Glomerular endothelial cell (primary cell): ENCODE results near the gene FGF5. TPM values are rescaled to one million over a fixed set of nuclear protein-coding genes. Genes with fewer than 3 reads are reported as not detected.
"Not testable (repeated sequence)": the region's sequence is repeated elsewhere in the genome, so short reads cannot be mapped to it uniquely, and the experiment has no call there.

Experiments used
- DNase-seq: peaks from one replicate; pipeline ENCODE4 v3.0.0-alpha.2; 2011; ENCODE audit warnings: low read depth, low spot score; ENCODE audit errors: extremely low read depth
- total RNA-seq: library from RNA; depleted of rRNA; stranded (reverse); fragments of >200 nt; gene quantifications from 2 replicates; pipeline ENCODE4 v1.2.3, GENCODE V29; 2015

The FGF5 gene, protein sequence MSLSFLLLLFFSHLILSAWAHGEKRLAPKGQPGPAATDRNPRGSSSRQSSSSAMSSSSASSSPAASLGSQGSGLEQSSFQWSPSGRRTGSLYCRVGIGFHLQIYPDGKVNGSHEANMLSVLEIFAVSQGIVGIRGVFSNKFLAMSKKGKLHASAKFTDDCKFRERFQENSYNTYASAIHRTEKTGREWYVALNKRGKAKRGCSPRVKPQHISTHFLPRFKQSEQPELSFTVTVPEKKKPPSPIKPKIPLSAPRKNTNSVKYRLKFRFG
- total RNA-seq, result 1.9 and 4.3 TPM in 2 replicates

DNA sequence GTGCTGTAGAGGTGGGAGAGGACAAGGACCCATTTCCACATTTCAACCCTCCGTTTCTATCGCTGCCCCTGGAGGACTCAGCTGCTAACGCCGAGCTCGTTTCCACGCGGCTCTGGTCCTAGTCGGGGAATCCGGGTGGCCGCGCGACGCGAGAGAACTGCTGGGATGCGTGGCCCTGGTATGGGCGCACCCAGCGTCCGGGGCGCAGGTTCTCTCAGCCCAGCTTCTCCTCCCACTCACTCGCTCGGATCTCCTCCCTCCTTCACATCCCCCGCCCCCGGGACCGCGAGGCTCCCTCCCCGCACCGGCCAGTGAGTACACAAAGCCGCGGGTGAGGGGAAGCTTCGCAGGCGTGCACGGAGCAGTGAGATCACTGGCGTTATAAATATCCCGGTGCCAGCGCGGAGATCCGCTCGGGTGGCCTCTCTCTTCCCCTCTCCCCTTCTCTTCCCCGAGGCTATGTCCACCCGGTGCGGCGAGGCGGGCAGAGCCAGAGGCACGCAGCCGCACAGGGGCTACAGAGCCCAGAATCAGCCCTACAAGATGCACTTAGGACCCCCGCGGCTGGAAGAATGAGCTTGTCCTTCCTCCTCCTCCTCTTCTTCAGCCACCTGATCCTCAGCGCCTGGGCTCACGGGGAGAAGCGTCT, at the start of gene FGF5:
Gene FGF5 (plus strand): TSS at position 412 of the 649 bp plus-strand sequence. CDS start 161 bp downstream, at position 573.
- no peak for DNase-seq

DNA sequence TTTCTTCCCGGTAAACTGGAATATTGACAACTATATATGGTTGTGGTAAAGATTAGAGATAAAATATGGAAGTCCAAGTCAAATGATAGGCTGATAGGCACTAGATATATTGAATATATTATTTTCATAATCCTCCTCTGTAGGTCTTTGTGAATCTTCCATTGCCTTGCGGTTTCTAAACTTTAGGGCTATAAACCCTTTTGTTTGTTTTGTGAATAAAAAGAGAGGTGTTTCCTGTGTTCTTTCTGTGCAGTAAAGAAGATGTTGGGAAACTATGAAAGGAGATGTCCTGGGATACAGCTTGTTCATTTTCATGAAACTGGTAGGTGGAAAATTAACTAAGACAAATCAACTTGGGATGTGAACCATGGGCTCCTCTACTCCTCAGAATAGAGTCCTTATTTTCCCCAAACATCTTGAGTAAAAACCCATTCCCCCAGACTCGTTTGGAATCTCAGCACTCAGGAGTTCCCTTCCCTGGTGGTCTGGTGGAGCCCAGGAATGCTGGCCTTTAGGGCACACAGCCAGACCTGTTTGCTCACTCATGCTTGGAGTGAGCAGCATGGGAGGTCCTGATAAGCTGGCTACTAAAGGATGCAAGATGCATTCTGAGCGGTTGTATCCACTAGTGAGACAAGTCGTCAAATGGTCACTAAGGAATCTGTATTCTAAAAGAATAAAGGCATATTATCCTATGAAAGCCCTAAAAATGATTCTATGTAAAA, 47.0 kb upstream of the FGF5 start:
- DNase-seq, result no peak

DNA sequence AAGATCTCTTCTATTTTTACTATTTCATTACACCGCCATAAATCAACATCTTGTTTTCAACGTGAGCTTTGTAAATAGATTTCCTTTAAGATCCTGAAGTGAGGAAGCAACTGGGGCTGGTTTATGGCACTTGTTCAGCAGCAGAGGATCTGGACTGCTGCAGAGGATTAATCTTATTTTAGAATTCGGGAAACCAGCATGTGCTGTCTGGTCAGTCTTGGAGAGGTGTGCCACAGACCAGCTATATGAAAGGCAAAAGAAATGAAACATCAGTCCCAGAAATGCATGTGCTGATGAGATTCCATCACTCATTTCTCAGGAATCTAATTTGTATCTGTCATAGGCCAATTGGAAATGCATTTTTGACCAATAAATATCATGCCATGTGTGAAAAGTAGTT, 45.8 kb upstream of the FGF5 start:
- DNase-seq, result no peak

DNA sequence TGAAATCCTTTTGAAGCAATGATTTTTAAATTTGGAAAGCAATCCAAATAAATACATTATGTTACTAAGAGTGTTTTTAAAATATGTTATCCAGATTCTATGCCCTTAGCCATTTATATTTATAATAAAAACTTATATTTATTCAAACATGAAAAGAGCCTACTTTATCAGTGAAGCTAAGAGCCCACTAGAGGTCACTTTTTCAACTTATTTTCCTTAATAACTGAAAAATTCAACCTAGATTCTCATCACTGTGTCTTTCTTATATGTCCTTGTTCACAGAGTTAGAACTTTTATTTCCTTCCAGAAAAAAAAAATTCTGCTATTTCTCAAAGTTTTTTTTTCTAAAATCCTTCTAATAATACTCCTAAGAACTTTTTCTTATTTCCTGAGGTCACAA, 45.3 kb upstream of the FGF5 start:
- no peak for DNase-seq

DNA sequence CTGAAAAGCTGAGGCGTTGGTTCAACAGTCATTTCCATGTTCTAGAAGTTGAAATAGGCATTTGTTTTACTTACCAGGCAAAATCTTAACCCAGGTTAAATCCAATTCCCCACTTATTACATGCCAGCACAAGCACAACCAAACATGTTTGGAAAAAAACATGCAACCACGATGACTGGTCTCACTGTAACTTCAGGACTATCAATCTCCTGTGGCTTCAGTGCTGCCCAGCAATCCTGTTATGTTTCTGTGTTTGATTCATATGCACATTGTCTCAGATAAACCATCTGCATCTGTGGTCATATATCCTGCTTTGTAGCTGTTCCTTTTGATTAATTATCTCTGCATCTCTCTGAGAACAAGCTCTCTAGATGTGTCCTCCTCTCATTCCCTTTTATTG, 40.9 kb upstream of the FGF5 start:
- DNase-seq, result no peak

DNA sequence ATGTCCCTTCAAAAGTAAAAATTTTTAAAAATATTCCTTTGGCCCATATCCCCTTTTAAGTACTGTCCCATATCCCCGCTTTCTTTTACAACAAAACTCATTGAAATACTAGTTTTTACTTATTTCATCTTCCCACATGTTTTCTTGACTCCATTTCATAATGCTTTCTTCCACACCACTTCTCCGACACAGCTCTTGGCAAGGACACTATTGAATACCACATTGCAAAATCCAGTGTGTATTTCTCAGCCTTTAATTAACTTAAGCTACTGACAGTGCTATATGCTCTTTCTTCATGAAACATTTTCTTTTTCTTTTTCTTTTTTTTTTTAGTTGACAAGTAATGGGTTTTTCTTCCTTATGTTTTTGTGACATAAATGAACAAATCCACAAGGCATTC, 40.4 kb upstream of the FGF5 start:
- no peak for DNase-seq

DNA sequence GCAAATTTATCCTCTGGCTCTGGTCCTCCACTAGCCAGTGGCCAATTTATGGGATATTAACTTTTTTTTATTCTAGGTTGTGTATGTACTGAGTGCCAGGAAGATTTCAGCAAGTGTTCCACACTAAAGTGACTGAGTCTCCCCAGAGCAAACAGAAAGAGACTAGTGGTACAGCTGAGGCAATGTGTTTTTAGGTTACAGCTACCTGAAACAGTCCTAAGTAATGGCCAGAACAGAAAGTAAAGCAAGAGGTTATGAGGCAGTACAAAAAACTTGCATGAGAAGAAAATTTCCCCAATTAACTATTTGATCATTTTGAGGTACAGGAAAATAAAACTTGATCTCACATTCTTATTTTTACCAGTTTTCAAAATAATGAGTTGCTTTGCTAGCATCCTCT, 38.0 kb upstream of the FGF5 start:
- no peak for DNase-seq

DNA sequence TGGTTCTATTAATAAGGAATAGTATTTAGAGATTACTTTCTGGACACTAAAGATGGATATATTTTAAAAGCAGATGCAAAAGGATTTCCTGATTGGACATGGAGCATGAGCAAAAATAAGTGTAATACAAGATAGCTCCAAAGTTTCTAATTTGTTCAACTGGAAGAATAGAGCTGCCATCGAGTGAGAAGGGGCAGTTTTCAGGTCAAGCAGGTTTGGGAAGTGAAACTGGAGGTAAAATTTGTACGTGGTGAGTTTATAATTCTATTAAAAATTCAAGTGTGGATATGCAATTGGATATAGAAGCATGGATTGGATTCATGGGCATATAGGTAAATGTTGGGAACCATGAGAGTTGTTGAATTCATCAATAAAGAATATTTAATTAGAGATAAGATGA, 37.3 kb upstream of the FGF5 start:
- DNase-seq, result no peak

DNA sequence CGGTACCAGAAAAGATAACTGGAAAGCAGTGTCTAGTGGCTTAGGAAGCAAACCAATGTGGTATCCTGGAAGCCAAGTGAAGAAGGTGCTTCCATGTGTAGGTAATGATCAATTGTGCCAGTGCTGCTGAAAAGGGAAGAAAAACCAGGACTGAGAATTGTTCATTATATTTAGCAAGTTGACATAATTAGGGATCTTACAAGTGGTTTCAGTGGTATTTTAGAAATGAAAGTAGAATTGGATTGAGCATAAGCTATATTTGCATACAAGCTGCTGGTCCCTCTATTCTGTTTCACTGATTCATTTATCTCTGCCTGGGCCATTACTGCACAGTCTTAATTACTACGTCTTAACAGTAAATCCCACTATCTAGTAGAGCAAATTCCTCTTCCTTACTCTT, 36.9 kb upstream of the FGF5 start:
- DNase-seq, result no peak

DNA sequence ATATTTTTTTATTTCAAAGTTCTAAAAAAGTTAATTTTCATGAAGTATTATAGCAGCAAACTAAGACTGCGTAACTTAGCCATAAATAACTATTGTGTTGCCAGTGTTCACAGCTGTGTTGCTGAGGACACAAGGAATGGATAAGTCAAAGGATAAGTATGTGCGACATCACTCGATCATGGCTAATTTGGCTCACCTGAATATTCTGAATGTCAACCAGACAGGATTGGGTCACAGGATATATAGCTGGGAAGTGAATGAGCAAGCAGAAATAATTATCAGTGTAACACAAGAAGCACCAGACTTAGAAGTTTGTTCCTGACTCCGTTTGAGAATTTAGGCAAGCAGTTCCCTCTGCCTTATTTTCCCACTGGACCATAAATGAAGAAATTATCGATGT, 35.3 kb upstream of the FGF5 start:
- DNase-seq, result no peak

DNA sequence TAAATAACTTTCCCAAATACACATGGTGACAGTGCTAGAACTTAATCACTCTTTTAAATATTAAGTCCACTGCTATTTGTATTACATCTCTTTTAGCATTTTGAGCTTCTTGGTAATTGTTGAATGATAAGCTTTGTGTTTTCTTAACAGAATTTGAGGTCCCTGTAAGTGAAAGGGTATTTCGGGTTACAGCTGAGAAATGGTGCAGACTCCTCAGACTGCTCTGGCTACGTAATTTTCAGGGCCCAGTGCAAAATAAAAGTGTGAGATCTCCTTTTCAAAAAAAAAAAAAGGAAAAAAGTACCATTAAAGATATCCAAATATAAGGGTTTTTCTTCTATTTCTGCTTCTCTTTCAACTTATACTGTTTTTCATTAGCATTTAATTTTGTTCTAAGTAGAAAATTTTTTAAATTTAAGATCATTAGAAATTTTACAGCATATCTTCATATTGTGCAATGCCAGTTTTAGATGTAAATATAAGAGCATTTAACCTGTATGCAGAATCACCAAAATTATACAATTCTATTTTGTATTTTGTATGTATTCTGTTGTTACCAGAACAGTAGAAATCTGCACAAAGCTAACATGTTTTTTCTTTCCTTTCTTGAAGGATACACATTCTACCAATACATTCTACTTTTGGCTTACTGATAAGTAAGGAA, 33.6 kb upstream of the FGF5 start:
- no peak for DNase-seq

DNA sequence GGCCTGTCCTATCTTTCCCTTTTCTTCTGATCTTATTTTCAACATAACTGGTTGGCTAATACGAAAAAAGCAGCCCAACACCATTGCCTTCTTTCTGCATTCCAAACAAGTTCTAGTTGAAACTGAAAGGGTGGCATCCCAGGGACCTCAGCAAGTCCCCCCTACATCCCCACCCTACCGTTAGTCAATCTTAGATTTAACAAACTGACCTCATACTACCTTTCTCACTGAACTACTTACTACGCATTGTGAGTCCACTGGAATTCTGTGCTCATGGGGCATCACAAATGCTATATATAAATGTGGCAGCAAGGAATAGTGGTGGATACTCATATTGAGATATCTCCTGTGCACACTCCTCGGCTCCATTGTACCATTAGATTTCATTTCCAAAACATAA, 33.1 kb upstream of the FGF5 start:
- DNase-seq, result no peak

DNA sequence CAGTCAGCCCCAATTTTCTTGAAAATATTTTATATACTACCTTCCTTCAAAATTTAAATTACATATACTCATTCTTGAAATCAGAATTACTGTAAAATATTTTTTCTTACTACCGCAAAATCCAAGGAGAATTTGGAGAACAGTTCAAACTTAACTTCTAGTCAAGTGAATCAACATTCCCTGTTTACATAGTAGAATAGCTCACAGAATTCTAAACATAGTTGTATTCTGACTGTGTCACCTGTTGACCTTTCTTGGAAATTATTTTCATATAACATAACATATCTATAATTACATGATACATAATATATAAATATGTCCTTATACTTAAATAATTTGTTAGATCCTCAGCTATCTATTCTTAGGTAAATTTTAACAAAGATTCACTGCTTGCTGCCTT, 31.0 kb upstream of the FGF5 start:
- no peak for DNase-seq

DNA sequence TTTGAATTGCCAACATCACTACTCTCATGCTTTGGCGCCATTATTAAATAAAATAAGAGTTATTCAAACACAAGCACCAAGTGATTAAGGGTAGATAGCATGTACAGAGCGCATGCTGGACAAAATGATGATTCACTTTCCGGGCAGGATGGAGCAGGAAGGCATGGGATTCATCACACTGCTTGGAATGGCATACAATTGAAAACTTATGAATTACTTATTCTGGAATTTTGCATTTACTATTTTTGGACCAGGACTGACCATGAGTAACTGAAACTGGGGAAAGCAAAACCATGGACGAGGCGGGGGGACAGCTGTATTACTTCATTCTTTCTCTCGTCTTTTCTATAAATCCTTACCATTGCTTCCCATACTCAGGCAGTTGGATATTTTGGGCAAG, 28.5 kb upstream of the FGF5 start:
- peak; percentile 80 for DNase-seq

DNA sequence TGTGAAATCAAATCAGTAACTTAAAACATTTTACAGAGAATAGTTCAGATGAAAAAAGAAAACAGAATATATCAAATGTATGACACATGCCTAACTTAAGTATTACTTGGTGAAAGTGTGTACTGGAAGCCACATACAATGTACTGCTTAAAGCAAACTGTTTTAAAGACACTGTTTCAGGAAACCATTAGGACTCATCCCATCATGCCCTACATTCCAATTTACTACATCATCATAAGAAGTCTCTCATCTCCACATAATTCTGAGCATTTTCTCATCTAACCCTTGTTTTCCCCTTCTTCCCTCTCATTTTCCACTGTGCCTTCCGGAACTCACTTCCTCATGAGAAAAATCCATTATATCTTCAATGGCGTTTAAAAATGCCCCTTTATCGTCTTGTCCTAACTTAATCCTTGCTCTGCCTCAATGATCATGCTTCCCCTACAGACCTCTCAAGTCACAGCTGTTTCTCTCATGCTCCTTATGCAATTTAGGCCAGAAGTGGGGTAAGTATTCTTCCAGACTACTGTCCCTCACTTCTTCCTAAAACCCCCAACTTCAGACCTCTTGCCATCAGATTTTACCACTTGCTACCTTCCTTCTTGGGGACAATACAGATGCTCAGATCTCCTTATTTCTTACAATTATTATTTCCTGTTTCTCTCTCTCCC, 26.8 kb upstream of the FGF5 start:
- DNase-seq, result no peak

DNA sequence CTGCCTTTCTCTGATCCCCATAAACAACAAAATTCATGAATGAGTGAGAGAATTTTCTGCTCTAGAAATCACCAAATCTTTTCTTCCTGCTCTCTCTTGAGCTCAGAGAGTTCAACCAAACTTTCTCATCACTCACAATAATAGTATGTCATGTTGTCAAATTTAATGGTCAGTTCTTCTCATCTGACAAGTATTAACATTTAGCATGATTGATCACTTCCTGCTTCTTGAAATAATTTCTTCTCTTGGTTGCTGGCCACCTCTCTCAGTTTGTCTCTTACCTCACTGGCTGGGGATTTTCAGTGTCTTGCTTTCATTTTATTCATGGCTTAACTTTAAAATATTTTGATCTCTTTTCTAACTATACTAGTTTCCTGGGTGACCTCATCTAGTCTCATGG, 25.5 kb upstream of the FGF5 start:
- DNase-seq, result no peak

DNA sequence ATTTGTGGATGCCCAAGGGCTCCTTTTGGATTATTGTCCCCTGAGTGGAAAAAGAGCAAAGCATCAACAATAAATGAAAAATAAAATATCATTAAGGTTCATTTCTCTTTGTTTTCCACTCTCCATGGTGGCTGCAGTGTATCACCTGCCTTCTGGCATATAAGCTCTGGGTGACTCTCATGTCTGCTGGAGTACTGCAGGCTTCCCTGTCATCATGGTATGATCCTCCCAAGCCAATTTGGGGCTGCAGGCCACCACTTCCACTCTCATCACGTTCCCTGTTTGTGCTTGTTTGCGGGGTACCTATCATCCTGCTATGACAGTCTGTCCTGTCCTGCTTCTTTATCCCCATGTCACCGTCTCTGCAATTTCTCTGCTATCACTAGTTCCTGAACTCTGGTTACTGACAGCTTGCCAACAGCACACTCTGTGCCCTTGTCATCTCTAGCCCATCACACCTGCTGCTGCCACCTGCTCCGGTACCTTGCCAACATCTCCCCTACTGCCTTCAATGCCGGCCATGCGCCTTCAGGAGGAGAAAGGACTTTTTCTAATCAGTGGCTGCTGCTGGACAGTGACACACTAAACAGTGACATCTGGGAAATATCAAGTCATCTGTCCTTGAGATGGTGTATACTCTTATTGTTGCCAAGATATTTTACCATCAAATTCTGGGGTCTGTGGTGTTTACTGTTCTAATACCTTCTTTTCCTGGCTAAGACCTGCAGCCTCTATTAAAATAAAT, 23.0 kb upstream of the FGF5 start:
- DNase-seq, result no peak

DNA sequence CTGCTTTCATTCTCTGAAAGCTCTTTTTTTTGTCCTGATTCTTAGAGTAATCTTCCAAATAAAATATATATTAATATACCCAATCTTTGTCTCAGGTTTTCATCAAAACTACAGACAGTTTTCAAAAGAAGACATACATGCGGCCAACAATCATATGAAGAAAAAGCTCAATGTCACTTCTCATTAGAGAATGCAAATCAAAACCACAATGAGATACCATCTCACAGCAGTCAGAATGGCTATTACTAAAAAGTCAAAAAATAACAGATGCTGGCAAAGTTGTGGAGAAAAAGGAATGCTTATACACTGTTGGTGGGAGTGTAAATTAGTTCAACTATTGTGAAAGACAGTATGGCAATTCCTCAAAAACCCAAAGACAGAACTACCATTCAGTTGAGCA, 19.0 kb upstream of the FGF5 start:
- DNase-seq, result not testable (repeated sequence)

DNA sequence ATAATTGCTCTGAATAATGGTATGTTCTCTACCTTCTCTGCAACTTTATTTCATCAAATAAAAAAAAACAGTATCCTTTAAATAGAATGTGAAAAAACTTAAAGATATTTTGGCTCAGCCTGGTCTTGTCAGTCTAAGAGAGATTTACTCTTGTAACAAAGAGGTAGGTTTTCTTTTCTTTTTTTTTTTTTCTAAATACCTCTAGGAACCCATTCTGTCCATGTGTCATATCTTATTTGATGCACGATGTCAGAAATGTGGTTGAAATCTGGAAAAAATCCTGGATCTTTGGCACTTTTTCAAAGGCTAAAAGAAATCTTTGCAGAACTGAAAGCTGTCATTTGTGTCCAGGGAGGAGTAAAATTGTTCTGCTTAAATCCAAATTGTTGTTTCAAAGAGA, 17.3 kb upstream of the FGF5 start:
- no peak for DNase-seq

DNA sequence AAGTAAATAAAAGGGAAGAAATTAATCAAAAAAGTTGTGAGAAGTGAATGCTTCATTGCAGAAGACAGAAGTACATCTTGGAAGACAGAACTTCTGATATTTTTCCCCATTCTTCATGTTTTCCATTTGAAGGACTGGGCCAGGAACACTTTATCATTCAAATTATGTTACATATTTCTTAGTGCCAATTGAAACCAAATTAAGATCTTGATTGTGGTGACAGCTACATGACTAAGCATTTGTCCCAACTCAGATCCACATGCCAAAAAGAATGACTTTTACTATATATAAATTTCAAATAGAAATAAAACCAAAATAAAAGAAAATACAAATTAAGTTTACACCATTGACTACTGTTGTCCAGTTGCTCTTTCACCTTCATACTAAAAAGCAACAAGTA, 14.0 kb upstream of the FGF5 start:
- DNase-seq, result no peak
